ENCODE data around the gene LRBA. TPM values are rescaled to one million over a fixed set of nuclear protein-coding genes. Genes with fewer than 3 reads are reported as not detected.
"Not testable (repeated sequence)": the region's sequence is repeated elsewhere in the genome, so short reads cannot be mapped to it uniquely, and the experiment has no call there.

Gene LRBA
- total and polyA plus RNA-seq, 9 of the 15 experiments (the other 6 are each of a cell fraction or from before 2014, with no cell fraction given): 24.2 to 88.7 (median 59.7) TPM

- no peak overlapping the region for H3K27ac ChIP-seq (ENCODE audit: extremely low read depth, low read depth, low read length)
- no peak overlapping the region for H3K4me3 ChIP-seq
- peaks cover 59% of the 10 kb centered on the region for H3K79me2 ChIP-seq (ENCODE audit: control insufficient read depth, insufficient read depth, low read length)
- H4K20me1 ChIP-seq (replicated peaks; ENCODE audit: control insufficient read depth, insufficient read depth, low read length): no peaks in the 10 kb centered on the region
- H3K4me2 ChIP-seq (ENCODE audit: insufficient read depth, low read length): no peak overlapping the region
- intact Hi-C loops (cut with micrococcal nuclease) (no loop called here), in situ Hi-C loops (cut with MboI) (no loop called here)
- 87% methylated on average over 2 of the region's 2 CpGs for WGBS (ENCODE audit: insufficient coverage, low coverage, missing lambda C conversion rate)
- CTCF ChIA-PET (ENCODE audit: low intra/inter-chr PET ratio): no interaction called here
- TF ChIP-seq SREBF2 (CRISPR knock-in tag; IDR thresholded peaks at IDR 0.05) (no peak), MBD2 (IDR thresholded peaks at IDR 0.05; ENCODE audit: borderline replicate concordance, low read depth) (no peak)
- no peak overlapping the region for H3K9ac ChIP-seq (ENCODE audit: insufficient read depth in 1 of 2, low read depth in 2 of 2, low read length in 2 of 2)
- DNase-seq (ENCODE audit: extremely low read depth in 1 of 4, low spot score in 3 of 4) (no peak), FAIRE-seq (no peak), ATAC-seq (no peak)
- H3K9me3 ChIP-seq (replicated peaks; ENCODE audit: control insufficient read depth, insufficient read depth, low read depth, low read length): no peaks in the 10 kb centered on the region
- H3K4me1 ChIP-seq (replicated peaks in 1 of 2; ENCODE audit: control insufficient read depth in 2 of 2, insufficient read depth in 2 of 2, low read length in 2 of 2): no peaks in the 10 kb centered on the region
- H3K36me3 ChIP-seq (ENCODE audit: control insufficient read depth, insufficient read depth, low read length): peaks cover 14% of the 10 kb centered on the region
- H3K27me3 ChIP-seq (ENCODE audit: control insufficient read depth in 2 of 2, insufficient read depth in 2 of 2, low read length in 2 of 2): no peaks in the 10 kb centered on the region
- H2AFZ ChIP-seq (ENCODE audit: low read depth, low read length): no peak overlapping the region
- no peaks in the 10 kb centered on the region for H3K9me1 ChIP-seq (ENCODE audit: control insufficient read depth, insufficient read depth, low read length)
- POLR2A ChIA-PET: interaction anchor here (2.1 kb wide), 1 partner anchor 13 kb away, joined by 7 read pairs; no protein-coding TSS in a partner anchor
- no TSS peak for BruUV-seq (replicated peaks)
These were observed 84.1 kb downstream of the LRBA start for GRCh38 chr4:150931005-150931404.

GRCh38 chr4:150923945-150924344, 91.1 kb downstream of the LRBA start:
- ChIA-PET POLR2A (no interaction called here), CTCF (ENCODE audit: low intra/inter-chr PET ratio) (no interaction called here)
- 74% methylated on average over 1 of the region's 1 CpG for WGBS (ENCODE audit: insufficient coverage, low coverage, missing lambda C conversion rate)
- H3K27me3 ChIP-seq (ENCODE audit: control insufficient read depth in 2 of 2, insufficient read depth in 2 of 2, low read length in 2 of 2): no peaks in the 10 kb centered on the region
- no peak overlapping the region for H3K4me2 ChIP-seq (ENCODE audit: insufficient read depth, low read length)
- DNase-seq (ENCODE audit: extremely low read depth in 1 of 4, low spot score in 3 of 4) (no peak), ATAC-seq (0 out of 3 replicates have a peak, but pooled peaks have one; percentile 18), FAIRE-seq (no peak)
- H3K9me1 ChIP-seq (ENCODE audit: control insufficient read depth, insufficient read depth, low read length): no peaks in the 10 kb centered on the region
- H3K9me3 ChIP-seq (replicated peaks; ENCODE audit: control insufficient read depth, insufficient read depth, low read depth, low read length): no peaks in the 10 kb centered on the region
- H3K4me1 ChIP-seq (replicated peaks in 1 of 2; ENCODE audit: control insufficient read depth in 2 of 2, insufficient read depth in 2 of 2, low read length in 2 of 2): no peaks in the 10 kb centered on the region
- H3K4me3 ChIP-seq: no peak overlapping the region
- intact Hi-C loops (cut with micrococcal nuclease): no loop called here
- no peak overlapping the region for H3K9ac ChIP-seq (ENCODE audit: insufficient read depth in 1 of 2, low read depth in 2 of 2, low read length in 2 of 2)
- in situ Hi-C loops (cut with MboI): no loop called here
- no peaks in the 10 kb centered on the region for H4K20me1 ChIP-seq (replicated peaks; ENCODE audit: control insufficient read depth, insufficient read depth, low read length)
- BruUV-seq (replicated peaks): no TSS peak
- H3K36me3 ChIP-seq (ENCODE audit: control insufficient read depth, insufficient read depth, low read length): peaks cover 62% of the 10 kb centered on the region
- no peak for TF ChIP-seq L3MBTL2 (IDR thresholded peaks at IDR 0.05)
- peak; percentile 62 for TF ChIP-seq MEIS2 (IDR thresholded peaks at IDR 0.05; ENCODE audit: partially characterized antibody)
- TF ChIP-seq, protein P1, sequence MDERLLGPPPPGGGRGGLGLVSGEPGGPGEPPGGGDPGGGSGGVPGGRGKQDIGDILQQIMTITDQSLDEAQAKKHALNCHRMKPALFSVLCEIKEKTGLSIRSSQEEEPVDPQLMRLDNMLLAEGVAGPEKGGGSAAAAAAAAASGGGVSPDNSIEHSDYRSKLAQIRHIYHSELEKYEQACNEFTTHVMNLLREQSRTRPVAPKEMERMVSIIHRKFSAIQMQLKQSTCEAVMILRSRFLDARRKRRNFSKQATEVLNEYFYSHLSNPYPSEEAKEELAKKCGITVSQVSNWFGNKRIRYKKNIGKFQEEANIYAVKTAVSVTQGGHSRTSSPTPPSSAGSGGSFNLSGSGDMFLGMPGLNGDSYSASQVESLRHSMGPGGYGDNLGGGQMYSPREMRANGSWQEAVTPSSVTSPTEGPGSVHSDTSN (CRISPR knock-in tag; IDR thresholded peaks at IDR 0.05; ENCODE audit: low read depth): no peak
- TF ChIP-seq, protein P1 (tag; conservative IDR thresholded peaks at IDR 0.05; ENCODE audit: low read depth): peak; percentile 45; the same call in 1 of the 2 replicates
- no peak for TF ChIP-seq ZNF184 (CRISPR knock-in tag; IDR thresholded peaks at IDR 0.05)
- no peak overlapping the region for H2AFZ ChIP-seq (ENCODE audit: low read depth, low read length)
- peaks cover 12% of the 10 kb centered on the region; the same call in 1 of the 3 replicates for H3K79me2 ChIP-seq (ENCODE audit: control insufficient read depth, insufficient read depth, low read length)
- no peak overlapping the region for H3K27ac ChIP-seq (ENCODE audit: extremely low read depth, low read depth, low read length)

DNA sequence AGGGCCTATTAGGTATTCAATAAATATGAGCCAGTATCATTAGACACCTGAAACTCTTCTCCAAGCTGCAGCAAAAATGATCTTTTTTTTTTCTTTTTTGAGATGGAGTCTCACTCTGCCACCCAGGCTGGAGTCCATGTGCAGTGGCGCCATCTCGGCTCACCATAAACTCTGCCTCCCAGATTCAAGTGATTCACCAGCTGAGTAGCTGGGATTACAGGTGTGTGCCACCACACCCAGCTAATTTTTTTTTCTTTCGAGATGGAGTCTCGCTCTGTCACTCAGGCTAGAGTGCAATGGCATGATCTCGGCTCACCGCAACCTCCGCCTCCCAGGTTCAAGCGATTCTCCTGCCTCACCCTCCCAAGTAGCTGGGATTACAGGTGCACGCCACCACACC, 93.6 kb downstream of the LRBA start:
- H2AFZ ChIP-seq (ENCODE audit: low read depth, low read length); H3K4me3 ChIP-seq; H3K27me3 ChIP-seq (ENCODE audit: control insufficient read depth in 2 of 2, insufficient read depth in 2 of 2, low read length in 2 of 2); intact Hi-C loops (cut with micrococcal nuclease); POLR2A ChIA-PET; H3K4me2 ChIP-seq (ENCODE audit: insufficient read depth, low read length); H4K20me1 ChIP-seq (replicated peaks; ENCODE audit: control insufficient read depth, insufficient read depth, low read length); H3K9ac ChIP-seq (ENCODE audit: insufficient read depth in 1 of 2, low read depth in 2 of 2, low read length in 2 of 2); H3K27ac ChIP-seq (ENCODE audit: extremely low read depth, low read depth, low read length); in situ Hi-C loops (cut with MboI); CTCF ChIA-PET (ENCODE audit: low intra/inter-chr PET ratio); H3K4me1 ChIP-seq (replicated peaks in 1 of 2; ENCODE audit: control insufficient read depth in 2 of 2, insufficient read depth in 2 of 2, low read length in 2 of 2); DNase-seq (ENCODE audit: extremely low read depth in 1 of 4, low spot score in 3 of 4); H3K79me2 ChIP-seq (ENCODE audit: control insufficient read depth, insufficient read depth, low read length); BruUV-seq (replicated peaks); FAIRE-seq; H3K9me3 ChIP-seq (replicated peaks; ENCODE audit: control insufficient read depth, insufficient read depth, low read depth, low read length); H3K9me1 ChIP-seq (ENCODE audit: control insufficient read depth, insufficient read depth, low read length); ATAC-seq: not testable (repeated sequence)
- WGBS (ENCODE audit: insufficient coverage, low coverage, missing lambda C conversion rate): 96% methylated on average over 4 of the region's 9 CpGs
- H3K36me3 ChIP-seq (ENCODE audit: control insufficient read depth, insufficient read depth, low read length): peaks cover 64% of the 10 kb centered on the region

Measured in K562 (cell line).